Cerebellar cortex (tissue), 1 donor: Measurements from ENCODE around the gene DNAJC15.
A peak's percentile ranks its signal among the peaks of the same experiment; 100 is the strongest.

ENCODE experiments used
- DNase-seq: peaks from one replicate; pipeline ENCODE4 v3.0.0-alpha.2; 2015; ENCODE audit warnings: low spot score

DNAJC15 gene

GRCh38 chr13:43154839-43155238 is 131.5 kb downstream of the DNAJC15 start:
- DNase-seq = no peak

- DNase-seq = no peak
These were observed 133.5 kb downstream of the DNAJC15 start for GRCh38 chr13:43156916-43157315.

DNA sequence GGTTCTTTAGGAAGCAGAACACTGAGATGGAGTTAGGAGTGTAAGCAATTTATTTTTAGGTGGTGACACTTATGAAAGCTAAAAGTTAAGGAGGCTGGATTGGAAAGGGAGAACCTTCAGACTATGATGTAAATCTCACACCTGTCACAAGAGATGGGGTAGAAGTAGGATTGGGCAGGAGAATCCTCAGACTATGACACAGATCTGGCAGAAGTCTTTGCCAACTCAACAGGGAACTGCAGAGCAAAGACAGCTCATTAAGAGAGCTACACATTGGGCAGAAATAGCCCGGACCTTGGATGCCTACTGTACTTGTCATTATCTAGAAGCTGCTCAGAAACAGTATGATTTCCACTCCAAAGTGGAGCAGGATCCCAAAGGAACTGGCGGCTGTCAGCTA is 134.4 kb downstream of the DNAJC15 start:
- DNase-seq = peak; percentile 2

DNA sequence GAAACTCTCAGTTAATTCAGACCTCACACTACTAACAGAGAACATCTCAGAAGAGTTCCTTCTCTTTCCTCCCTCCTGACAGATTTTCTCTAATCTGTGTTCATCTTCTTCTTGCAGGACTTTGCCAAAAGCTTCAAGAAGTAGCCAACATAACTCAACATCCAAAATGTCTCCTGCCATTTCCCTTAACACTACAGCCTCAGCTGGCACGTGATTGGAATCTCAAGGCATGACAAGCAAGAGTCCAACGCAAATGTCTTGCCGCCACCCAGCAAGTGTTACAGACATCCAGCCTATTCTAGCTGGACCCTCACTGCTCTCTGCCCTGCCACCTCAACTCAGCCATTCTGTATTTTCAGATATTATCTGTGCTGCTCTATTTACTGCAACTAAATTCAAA is 135.1 kb downstream of the DNAJC15 start:
- DNase-seq = no peak

DNA sequence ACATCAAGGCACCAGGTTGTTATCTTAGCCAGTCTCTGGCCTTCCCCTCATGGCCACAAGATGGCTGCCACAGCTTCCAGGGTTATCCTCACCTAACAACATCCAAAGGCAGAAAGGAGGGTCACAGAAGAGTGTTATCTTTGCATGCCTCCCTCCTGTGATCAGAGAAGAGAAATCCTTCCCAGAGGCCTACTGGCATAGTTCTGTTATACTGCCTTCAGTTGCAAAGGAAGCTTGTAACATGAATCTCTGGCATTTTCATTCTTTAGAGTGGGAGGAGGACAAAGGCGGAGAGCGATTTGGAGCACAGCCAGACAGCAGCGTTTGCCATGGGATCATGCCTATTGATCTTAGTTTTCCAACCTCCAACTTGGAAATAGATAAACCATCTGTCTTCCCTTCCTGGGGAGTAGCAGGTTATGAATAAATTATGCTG is 135.7 kb downstream of the DNAJC15 start:
- DNase-seq = no peak
